Hepatocyte (in vitro differentiated cells): ENCODE data around the gene COASY. TPM values are rescaled to one million over a fixed set of nuclear protein-coding genes. Genes with fewer than 3 reads are reported as not detected.

Experiments
- DNase-seq: peaks from one replicate; pipeline ENCODE4 v3.0.0-alpha.2; 2016; ENCODE audit warnings: low spot score
- H2AFZ ChIP-seq: fragments of 200-600 bp; sonication (generic); 2 replicates; pipeline ENCODE4 v1.6.0; 2016; ENCODE audit warnings: antibody characterized with exemption, mild to moderate bottlenecking
- H3K27ac ChIP-seq: fragments of 200-600 bp; sonication (generic); 2 replicates; pipeline ENCODE4 v1.5.1; 2016; ENCODE audit warnings: mild to moderate bottlenecking
- H3K27me3 ChIP-seq: fragments of 200-600 bp; sonication (generic); 2 replicates; pipeline ENCODE4 v1.6.1; 2016
- H3K36me3 ChIP-seq: fragments of 200-600 bp; sonication (generic); replicated peaks from 2 replicates; pipeline ENCODE4 v1.5.1; 2016; ENCODE audit warnings: low read depth; ENCODE audit not compliant: insufficient read depth
- H3K4me1 ChIP-seq: fragments of 200-600 bp; sonication (generic); 2 replicates; pipeline ENCODE4 v1.5.1; 2016; ENCODE audit warnings: mild to moderate bottlenecking, moderate library complexity; ENCODE audit not compliant: insufficient read depth
- H3K4me2 ChIP-seq: fragments of 200-600 bp; sonication (generic); 2 replicates; pipeline ENCODE4 v1.6.0; 2016
- H3K4me3 ChIP-seq: fragments of 200-600 bp; sonication (generic); 2 replicates; pipeline ENCODE4 v1.5.1; 2016; ENCODE audit warnings: mild to moderate bottlenecking
- H3K79me2 ChIP-seq: fragments of 200-600 bp; sonication (generic); 2 replicates; pipeline ENCODE4 v1.6.0; 2017; ENCODE audit warnings: mild to moderate bottlenecking
- H3K9me2 ChIP-seq: fragments of 200-600 bp; sonication (generic); replicated peaks from 2 replicates; pipeline ENCODE4 v1.6.0; 2017; ENCODE audit warnings: mild to moderate bottlenecking; ENCODE audit not compliant: insufficient read depth
- H3K9me3 ChIP-seq: fragments of 200-600 bp; sonication (generic); 2 replicates; pipeline ENCODE4 v1.5.1; 2016; ENCODE audit warnings: low read depth, mild to moderate bottlenecking
- H4K20me1 ChIP-seq: fragments of 200-600 bp; sonication (generic); 2 replicates; pipeline ENCODE4 v1.6.0; 2016; ENCODE audit warnings: mild to moderate bottlenecking; ENCODE audit not compliant: insufficient read depth, poor library complexity, severe bottlenecking
- CTCF ChIP-seq: fragments of 200-600 bp; sonication (generic); IDR thresholded peaks from 2 replicates; pipeline ENCODE4 v1.5.1; 2016; ENCODE audit warnings: antibody characterized with exemption, mild to moderate bottlenecking; ENCODE audit not compliant: poor library complexity
- EZH2 ChIP-seq: fragments of 200-600 bp; sonication (generic); IDR thresholded peaks from 2 replicates; pipeline ENCODE4 v1.6.1; 2016; ENCODE audit warnings: antibody characterized with exemption, mild to moderate bottlenecking, borderline replicate concordance
- EZH2phosphoT487 ChIP-seq: fragments of 200-600 bp; sonication (generic); IDR thresholded peaks from one replicate; pipeline ENCODE4 v1.6.1; 2018; ENCODE audit warnings: antibody characterized with exemption, mild to moderate bottlenecking, low read depth, moderate library complexity; ENCODE audit not compliant: unreplicated experiment, severe bottlenecking
- WGBS: methylation state at CpG from one replicate; pipeline ENCODE4 v1.1.6; 2016; ENCODE audit warnings: low lambda C conversion rate; ENCODE audit errors: missing lambda C conversion rate; 5-methylcytosine and 5-hydroxymethylcytosine counted together
- polyA plus RNA-seq: library from polyadenylated mRNA; unstranded; fragments of >200 nt; fragmentation: Nextera tagmentation; extraction: Ambion mirVana; gene quantifications from 2 replicates; pipeline ENCODE4 v1.2.1, GENCODE V29; 2016
- total RNA-seq: library from RNA; depleted of rRNA; stranded (reverse); fragments of >200 nt; gene quantifications from 2 replicates; pipeline ENCODE4 v1.2.3, GENCODE V29; 2014

The COASY gene
- total and polyA plus RNA-seq, 2 experiments from 2014 or later = 33.9 to 91.6 TPM

DNA sequence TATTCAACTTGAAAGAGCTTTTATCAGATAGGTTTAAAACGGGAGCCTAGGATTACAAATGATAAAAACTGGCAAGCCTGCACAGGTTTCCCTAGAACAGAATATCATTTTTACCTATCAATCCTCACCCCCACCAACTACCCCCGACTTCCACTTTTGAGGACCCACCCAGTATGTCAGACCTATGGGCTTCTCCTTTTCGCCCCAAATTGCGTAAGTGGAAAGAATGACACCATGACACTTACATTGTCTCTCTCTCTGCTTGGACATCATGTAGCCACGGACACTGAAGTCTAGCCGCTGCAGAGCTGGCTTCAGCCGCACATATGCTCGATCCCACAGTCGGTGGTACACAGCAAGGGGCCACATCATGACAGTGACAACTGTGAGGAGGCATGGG is 22.9 kb downstream of the COASY start:
- Histone ChIP-seq H4K20me1 (no peaks in the 10 kb centered on the region), H3K4me3 (no peak overlapping the region), H3K36me3 (no peaks in the 10 kb centered on the region), H3K9me2 (no peaks in the 10 kb centered on the region), H3K4me2 (no peak overlapping the region), H3K27me3 (no peaks in the 10 kb centered on the region), H3K27ac (no peak overlapping the region), H3K4me1 (no peaks in the 10 kb centered on the region), H3K79me2 (no peaks in the 10 kb centered on the region), H2AFZ (no peak overlapping the region), H3K9me3 (no peaks in the 10 kb centered on the region)
- TF ChIP-seq CTCF (no peak), EZH2 (no peak), EZH2phosphoT487 (no peak)
- WGBS = 96% methylated on average over 9 of the region's 9 CpGs
- no peak for DNase-seq

DNA sequence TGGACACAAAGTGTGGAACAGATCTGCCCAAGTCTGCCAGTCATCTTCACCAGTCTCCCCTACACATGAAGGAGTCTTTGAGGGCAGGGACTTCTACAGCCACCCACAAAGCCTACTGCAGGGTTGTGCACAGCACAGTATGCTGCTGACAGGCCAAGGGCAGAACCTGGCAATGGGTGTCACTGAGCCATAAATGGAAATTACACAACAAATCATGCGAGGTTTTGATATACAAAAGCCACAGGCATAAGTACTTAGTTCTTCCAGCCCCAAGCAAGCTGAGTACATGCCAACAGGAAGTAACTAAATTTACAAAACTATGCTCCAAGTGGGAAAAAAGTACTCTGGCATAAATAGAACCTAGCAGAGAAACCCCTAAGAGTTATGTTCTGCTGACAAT is 23.4 kb downstream of the COASY start:
- Histone ChIP-seq H3K27me3 (no peaks in the 10 kb centered on the region), H3K36me3 (no peaks in the 10 kb centered on the region), H4K20me1 (no peaks in the 10 kb centered on the region), H3K27ac (no peak overlapping the region), H3K79me2 (no peaks in the 10 kb centered on the region), H3K9me2 (no peaks in the 10 kb centered on the region), H3K4me1 (no peaks in the 10 kb centered on the region), H2AFZ (no peak overlapping the region), H3K4me2 (no peak overlapping the region), H3K4me3 (no peak overlapping the region), H3K9me3 (no peaks in the 10 kb centered on the region)
- TF ChIP-seq CTCF (no peak), EZH2 (no peak), EZH2phosphoT487 (no peak)
- WGBS = 92% methylated on average over 1 of the region's 1 CpG
- DNase-seq = no peak

GRCh38 chr17:42586514-42587230 is 24.7 kb downstream of the COASY start:
- no peaks in the 10 kb centered on the region for H3K27me3 ChIP-seq
- no peak overlapping the region for H3K4me2 ChIP-seq
- WGBS = 91% methylated on average over 7 of the region's 7 CpGs
- no peak overlapping the region for H3K27ac ChIP-seq
- H2AFZ ChIP-seq = no peak overlapping the region
- no peak overlapping the region for H3K4me3 ChIP-seq
- H3K4me1 ChIP-seq = no peaks in the 10 kb centered on the region
- no peak for TF ChIP-seq EZH2phosphoT487
- TF ChIP-seq CTCF = no peak
- no peaks in the 10 kb centered on the region for H3K9me3 ChIP-seq
- H3K79me2 ChIP-seq = no peaks in the 10 kb centered on the region
- no peaks in the 10 kb centered on the region for H3K36me3 ChIP-seq
- DNase-seq = no peak
- no peaks in the 10 kb centered on the region for H3K9me2 ChIP-seq
- H4K20me1 ChIP-seq = no peaks in the 10 kb centered on the region
